Cardiac muscle cell (in vitro differentiated cells and primary cell): ENCODE results near the gene NBAS. TPM values are rescaled to one million over a fixed set of nuclear protein-coding genes. Genes with fewer than 3 reads are reported as not detected.

ENCODE experiments used
- DNase-seq, 2 donors: peaks; one replicate each; pipeline versions ENCODE4 v3.0.0 to v3.0.0-alpha.2; 2010 to 2017; ENCODE audit warnings: low read depth in 1 of 2, low spot score in 1 of 2
- H3K27ac ChIP-seq: fragments of 200-600 bp; sonication (generic); 2 replicates; pipeline ENCODE4 v1.5.1; 2016
- H3K27me3 ChIP-seq: fragments of 200-600 bp; sonication (generic); 2 replicates; pipeline ENCODE4 v1.6.0; 2016; ENCODE audit warnings: control low read depth
- H3K36me3 ChIP-seq: fragments of 200-600 bp; sonication (generic); 2 replicates; pipeline ENCODE4 v1.5.1; 2016; ENCODE audit warnings: control low read depth
- H3K4me1 ChIP-seq: fragments of 200-600 bp; sonication (generic); 2 replicates; pipeline ENCODE4 v1.8.1; 2017; ENCODE audit warnings: low read depth, mild to moderate bottlenecking, mixed run types
- H3K4me3 ChIP-seq: fragments of 200-600 bp; sonication (generic); 2 replicates; pipeline ENCODE4 v1.5.1; 2016; ENCODE audit warnings: mild to moderate bottlenecking
- H3K9me3 ChIP-seq: fragments of 200-600 bp; sonication (generic); 2 replicates; pipeline ENCODE4 v1.5.1; 2017; ENCODE audit warnings: low read depth, mild to moderate bottlenecking, control low read depth
- polyA plus RNA-seq: library from polyadenylated mRNA; unstranded; fragments of >200 nt; fragmentation: Nextera tagmentation; extraction: Ambion mirVana; gene quantifications from 2 replicates; pipeline ENCODE4 v1.2.1, GENCODE V29; 2016
- total RNA-seq: library from RNA; depleted of rRNA; stranded (reverse); fragments of >200 nt; gene quantifications from 2 replicates; pipeline ENCODE4 v1.2.3, GENCODE V29; 2016
- TF ChIP-seq, protein P1 (sequence below): IDR thresholded peaks from 2 replicates; pipeline ENCODE4 v1.5.1; 2012; ENCODE audit warnings: low read depth, mild to moderate bottlenecking, low read length

NBAS gene
- total and polyA plus RNA-seq, 2 experiments from 2014 or later: 32.4 to 74.8 TPM

DNA sequence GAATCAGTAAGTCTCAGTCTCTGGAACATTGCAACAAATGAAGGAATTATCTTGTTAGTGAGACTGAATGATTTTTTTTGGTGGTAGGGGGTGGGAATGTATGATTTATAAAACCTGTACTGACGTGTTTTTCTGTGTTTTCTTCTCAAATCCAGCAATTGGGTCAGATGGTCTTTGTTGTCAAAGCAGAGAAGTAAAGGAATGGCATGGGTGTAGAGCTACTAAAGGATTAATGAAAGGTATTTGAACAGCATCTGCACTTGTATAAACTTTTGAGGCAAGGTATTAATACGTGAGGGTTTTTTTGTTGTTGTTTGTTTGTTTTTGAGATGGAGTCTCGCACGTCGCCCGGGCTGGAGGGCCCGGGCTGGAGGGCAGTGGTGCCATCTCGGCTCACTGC is 41.3 kb upstream of the NBAS start:
- no peaks in the 10 kb centered on the region for H3K27me3 ChIP-seq
- no peak overlapping the region for H3K4me3 ChIP-seq
- no peak overlapping the region for H3K27ac ChIP-seq
- TF ChIP-seq, protein P1, sequence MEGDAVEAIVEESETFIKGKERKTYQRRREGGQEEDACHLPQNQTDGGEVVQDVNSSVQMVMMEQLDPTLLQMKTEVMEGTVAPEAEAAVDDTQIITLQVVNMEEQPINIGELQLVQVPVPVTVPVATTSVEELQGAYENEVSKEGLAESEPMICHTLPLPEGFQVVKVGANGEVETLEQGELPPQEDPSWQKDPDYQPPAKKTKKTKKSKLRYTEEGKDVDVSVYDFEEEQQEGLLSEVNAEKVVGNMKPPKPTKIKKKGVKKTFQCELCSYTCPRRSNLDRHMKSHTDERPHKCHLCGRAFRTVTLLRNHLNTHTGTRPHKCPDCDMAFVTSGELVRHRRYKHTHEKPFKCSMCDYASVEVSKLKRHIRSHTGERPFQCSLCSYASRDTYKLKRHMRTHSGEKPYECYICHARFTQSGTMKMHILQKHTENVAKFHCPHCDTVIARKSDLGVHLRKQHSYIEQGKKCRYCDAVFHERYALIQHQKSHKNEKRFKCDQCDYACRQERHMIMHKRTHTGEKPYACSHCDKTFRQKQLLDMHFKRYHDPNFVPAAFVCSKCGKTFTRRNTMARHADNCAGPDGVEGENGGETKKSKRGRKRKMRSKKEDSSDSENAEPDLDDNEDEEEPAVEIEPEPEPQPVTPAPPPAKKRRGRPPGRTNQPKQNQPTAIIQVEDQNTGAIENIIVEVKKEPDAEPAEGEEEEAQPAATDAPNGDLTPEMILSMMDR: no peak
- H3K4me1 ChIP-seq: no peaks in the 10 kb centered on the region
- no peak for DNase-seq
- peaks cover 91% of the 10 kb centered on the region for H3K36me3 ChIP-seq
- H3K9me3 ChIP-seq: no peaks in the 10 kb centered on the region

DNA sequence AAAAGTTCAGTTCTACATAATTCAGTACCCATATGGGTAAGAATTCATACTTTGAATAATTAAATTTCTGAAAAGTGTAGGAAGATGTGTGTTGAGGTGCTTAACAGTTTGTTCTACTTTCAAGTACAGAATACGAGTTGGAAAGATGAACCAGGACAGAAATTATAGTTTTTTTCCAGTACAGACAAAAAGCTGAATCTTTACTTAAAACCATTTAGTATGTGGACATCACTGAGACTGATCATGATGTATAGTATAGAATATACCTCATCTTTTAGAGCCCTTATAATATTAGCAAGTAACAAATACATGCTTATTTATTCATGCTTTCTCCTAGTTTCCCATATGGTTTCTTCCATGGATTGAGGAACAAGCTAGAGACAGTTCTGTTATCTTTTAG is 40.5 kb upstream of the NBAS start:
- TF ChIP-seq, protein P1: no peak
- Histone ChIP-seq H3K27ac (no peak overlapping the region), H3K27me3 (no peaks in the 10 kb centered on the region), H3K9me3 (no peaks in the 10 kb centered on the region), H3K4me3 (no peak overlapping the region), H3K36me3 (peaks cover 91% of the 10 kb centered on the region), H3K4me1 (no peaks in the 10 kb centered on the region)
- DNase-seq: no peak

DNA sequence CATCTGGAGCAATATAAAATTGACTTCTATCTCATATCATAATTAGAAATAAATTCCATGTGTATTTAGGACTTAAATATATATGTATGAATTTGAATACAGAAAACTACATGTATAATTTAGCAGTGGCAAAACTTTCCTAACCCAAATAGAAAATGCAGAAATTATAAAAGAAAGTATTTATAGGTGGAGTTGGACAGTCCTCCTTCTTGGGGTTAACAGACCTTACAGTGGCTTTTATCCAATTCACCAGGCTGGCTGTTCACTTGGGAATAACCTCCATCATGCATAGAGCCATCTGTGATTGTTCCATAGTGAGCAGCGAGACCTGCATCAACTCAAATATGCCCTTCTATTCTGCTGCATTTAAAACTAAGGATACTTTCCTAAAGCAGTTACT is 38.9 kb upstream of the NBAS start:
- Histone ChIP-seq H3K27me3 (no peaks in the 10 kb centered on the region), H3K4me1 (no peaks in the 10 kb centered on the region), H3K9me3 (no peaks in the 10 kb centered on the region), H3K36me3 (peaks cover 94% of the 10 kb centered on the region), H3K27ac (no peak overlapping the region), H3K4me3 (no peak overlapping the region)
- TF ChIP-seq, protein P1: no peak
- DNase-seq: no peak

DNA sequence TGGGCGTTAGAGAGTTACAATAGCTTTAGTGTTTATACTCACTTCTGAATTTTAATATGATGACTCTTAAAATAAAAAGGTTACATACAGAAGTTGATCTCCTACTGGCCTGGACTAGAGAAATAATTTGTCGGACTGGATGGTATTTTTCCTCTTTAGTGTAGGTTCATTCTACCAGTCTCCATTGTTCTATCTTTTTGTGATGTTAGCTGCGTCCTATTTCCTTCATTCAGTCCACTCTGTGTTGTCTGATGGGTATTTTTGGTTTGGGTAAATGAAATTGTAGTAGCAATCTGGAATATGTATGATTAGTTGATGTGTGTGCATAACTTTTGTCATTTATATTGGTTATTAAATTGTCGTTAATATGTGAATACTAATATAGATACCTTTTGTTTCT is 35.8 kb upstream of the NBAS start:
- H3K27ac ChIP-seq: no peak overlapping the region
- TF ChIP-seq, protein P1: no peak
- no peaks in the 10 kb centered on the region for H3K27me3 ChIP-seq
- DNase-seq: no peak
- no peaks in the 10 kb centered on the region for H3K9me3 ChIP-seq
- H3K4me3 ChIP-seq: no peak overlapping the region
- H3K4me1 ChIP-seq: peaks cover 18% of the 10 kb centered on the region
- H3K36me3 ChIP-seq: peaks cover 64% of the 10 kb centered on the region

DNA sequence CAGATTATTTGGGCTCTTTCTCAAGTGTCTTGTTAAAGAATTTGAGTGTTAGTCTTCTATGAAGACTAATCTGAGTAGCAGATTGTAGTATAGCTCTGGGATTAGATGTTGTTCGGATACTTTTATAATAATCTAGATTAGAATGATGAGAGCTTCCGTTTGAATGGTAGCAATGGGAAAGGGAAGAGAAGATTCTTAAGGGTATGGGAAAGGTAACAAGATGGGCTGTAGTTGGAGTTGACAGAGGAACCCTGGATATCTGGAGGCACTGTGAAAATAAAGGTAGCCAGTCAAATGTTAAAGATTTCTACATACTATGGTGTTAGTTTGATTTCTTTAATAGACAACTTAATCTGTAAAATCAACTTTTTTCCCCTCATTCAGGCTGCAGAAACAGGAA is 35.2 kb upstream of the NBAS start:
- Histone ChIP-seq H3K4me1 (peaks cover 18% of the 10 kb centered on the region), H3K27ac (no peak overlapping the region), H3K36me3 (peaks cover 58% of the 10 kb centered on the region), H3K27me3 (no peaks in the 10 kb centered on the region), H3K9me3 (no peaks in the 10 kb centered on the region), H3K4me3 (no peak overlapping the region)
- TF ChIP-seq, protein P1: no peak
- DNase-seq: no peak

DNA sequence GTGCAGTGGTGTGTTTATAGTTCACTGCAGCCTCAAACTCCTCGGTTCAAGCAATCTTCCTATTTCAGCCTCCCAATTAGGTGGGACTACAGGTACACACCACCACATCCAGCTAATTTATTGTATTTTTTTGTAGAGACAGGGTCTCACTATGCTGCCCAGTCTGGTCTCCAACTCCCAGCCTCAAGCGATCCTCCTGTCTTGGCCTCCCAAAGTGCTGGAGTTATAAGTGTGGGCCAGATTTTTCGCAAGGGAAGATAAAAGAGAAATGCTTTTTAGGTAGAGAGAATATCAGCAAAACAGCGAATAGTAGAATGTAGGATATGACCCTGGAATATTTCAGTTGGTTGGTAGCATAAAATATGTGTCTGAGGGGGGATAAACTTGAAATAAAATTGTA is 34.8 kb upstream of the NBAS start:
- TF ChIP-seq, protein P1: no peak
- Histone ChIP-seq H3K4me3 (no peak overlapping the region), H3K36me3 (peaks cover 54% of the 10 kb centered on the region), H3K27ac (no peak overlapping the region), H3K9me3 (no peaks in the 10 kb centered on the region), H3K4me1 (peaks cover 22% of the 10 kb centered on the region), H3K27me3 (no peaks in the 10 kb centered on the region)
- no peak for DNase-seq
